ENCODE results near the gene OTUD7B. TPM values are rescaled to one million over a fixed set of nuclear protein-coding genes. Genes with fewer than 3 reads are reported as not detected.
A peak's percentile ranks its signal among the peaks of the same experiment; 100 is the strongest.

The OTUD7B gene
- total and polyA plus RNA-seq, 2 of the 8 experiments (the other 6 are each of a cell fraction or from before 2014, with no cell fraction given), result 4.2 to 21.5 TPM

GRCh38 chr1:149927563-149928400 lies 82.7 kb downstream of the OTUD7B start, which contains the start of gene SF3B4 (continued):
- no peak for TF ChIP-seq HDAC6 (IDR thresholded peaks at IDR 0.05; ENCODE audit: low read depth, low read length)
- no peak for TF ChIP-seq CTBP2 (IDR thresholded peaks at IDR 0.05; ENCODE audit: borderline replicate concordance, insufficient read depth, insufficient read length, low read length)
- peak; percentile 72 for TF ChIP-seq CHD2 (IDR thresholded peaks at IDR 0.05; ENCODE audit: low read length)
- no peak for TF ChIP-seq SIX5 (IDR thresholded peaks at IDR 0.05; ENCODE audit: low read depth, low read length)
- TF ChIP-seq BACH1 (IDR thresholded peaks at IDR 0.05; ENCODE audit: low read length), result no peak
- TF ChIP-seq KDM1A (IDR thresholded peaks at IDR 0.05; ENCODE audit: borderline replicate concordance, low read length), result no peak
- TF ChIP-seq, protein P1, sequence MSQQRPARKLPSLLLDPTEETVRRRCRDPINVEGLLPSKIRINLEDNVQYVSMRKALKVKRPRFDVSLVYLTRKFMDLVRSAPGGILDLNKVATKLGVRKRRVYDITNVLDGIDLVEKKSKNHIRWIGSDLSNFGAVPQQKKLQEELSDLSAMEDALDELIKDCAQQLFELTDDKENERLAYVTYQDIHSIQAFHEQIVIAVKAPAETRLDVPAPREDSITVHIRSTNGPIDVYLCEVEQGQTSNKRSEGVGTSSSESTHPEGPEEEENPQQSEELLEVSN (IDR thresholded peaks at IDR 0.05), result no peak
- TF ChIP-seq SRF (IDR thresholded peaks at IDR 0.05; ENCODE audit: low read depth, low read length), result no peak
- TF ChIP-seq JUND (IDR thresholded peaks at IDR 0.05; ENCODE audit: low read length), result 0 out of 2 replicates have a peak, but pooled peaks have one; percentile 3

Data from H1 (cell line).